Neural cell (in vitro differentiated cells): ENCODE results near the gene ADAP1. TPM values are rescaled to one million over a fixed set of nuclear protein-coding genes. Genes with fewer than 3 reads are reported as not detected.

Experiments
- H2AFZ ChIP-seq: fragments of 200-600, 300-800 bp; sonication (generic), shearing (Covaris generic); 2 replicates; pipeline ENCODE4 v1.6.0; 2014; ENCODE audit warnings: low read depth, mild to moderate bottlenecking, antibody characterized with exemption, low read length, moderate library complexity
- H3F3A ChIP-seq: fragments of 200-600 bp; shearing (Covaris generic); 2 replicates; pipeline ENCODE4 v1.6.1; 2016; ENCODE audit warnings: mild to moderate bottlenecking, moderate library complexity, mixed read lengths, antibody characterized with exemption, low read length; ENCODE audit not compliant: insufficient read depth, poor library complexity, severe bottlenecking
- H3K27ac ChIP-seq: fragments of 200-600, 300-800 bp; sonication (generic), shearing (Covaris generic); 2 replicates; pipeline ENCODE4 v1.5.1; 2014; ENCODE audit warnings: mild to moderate bottlenecking, low read length, moderate library complexity
- H3K27me3 ChIP-seq: fragments of 300-800, 200-600 bp; sonication (generic), shearing (Covaris generic); 2 replicates; pipeline ENCODE4 v1.6.0; 2014; ENCODE audit warnings: mild to moderate bottlenecking, low read depth, low read length, moderate library complexity; ENCODE audit not compliant: insufficient read depth
- H3K36me3 ChIP-seq: fragments of 300-800, 200-600 bp; sonication (generic), shearing (Covaris generic); 2 replicates; pipeline ENCODE4 v1.5.1; 2014; ENCODE audit warnings: mild to moderate bottlenecking, antibody characterized with exemption, low read length, moderate library complexity; ENCODE audit not compliant: insufficient read depth
- H3K4me2 ChIP-seq: fragments of 300-800, 200-600 bp; sonication (generic), shearing (Covaris generic); 2 replicates; pipeline ENCODE4 v1.6.0; 2014; ENCODE audit warnings: mild to moderate bottlenecking, low read length
- H3K4me3 ChIP-seq: fragments of 300-800, 200-600 bp; sonication (generic), shearing (Covaris generic); 2 replicates; pipeline ENCODE4 v1.5.1; 2014; ENCODE audit warnings: mild to moderate bottlenecking, low read length, moderate library complexity
- H3K79me2 ChIP-seq: fragments of 200-600 bp; shearing (Covaris generic); replicated peaks from 2 replicates; pipeline ENCODE4 v1.6.0; 2014; ENCODE audit warnings: mild to moderate bottlenecking, low read length, moderate library complexity; ENCODE audit not compliant: insufficient read depth
- H3K9ac ChIP-seq: fragments of 300-800, 200-600 bp; sonication (generic), shearing (Covaris generic); 2 replicates; pipeline ENCODE4 v1.6.1; 2016; ENCODE audit warnings: mild to moderate bottlenecking, low read length, mixed read lengths
- H3K9me2 ChIP-seq: fragments of 200-600 bp; shearing (Covaris generic); 2 replicates; pipeline ENCODE4 v1.6.1; 2016; ENCODE audit warnings: mild to moderate bottlenecking, low read length, mixed read lengths; ENCODE audit not compliant: insufficient read depth
- H3K9me3 ChIP-seq: fragments of 200-600, 300-800 bp; sonication (generic), shearing (Covaris generic); 2 replicates; pipeline ENCODE4 v1.6.1; 2016; ENCODE audit warnings: mild to moderate bottlenecking, mixed run types, low read length, moderate library complexity, mixed read lengths
- H4K20me1 ChIP-seq: fragments of 200-600 bp; shearing (Covaris generic); 2 replicates; pipeline ENCODE4 v1.6.1; 2016; ENCODE audit warnings: mild to moderate bottlenecking, mixed run types; ENCODE audit not compliant: insufficient read depth
- EP300 ChIP-seq: fragments of 450-650 bp; conservative IDR thresholded peaks from 2 replicates; pipeline ENCODE4 v1.6.1; 2014; ENCODE audit warnings: antibody characterized with exemption, mild to moderate bottlenecking, moderate library complexity; ENCODE audit not compliant: poor library complexity, severe bottlenecking
- MXI1 ChIP-seq: fragments of 450-650 bp; conservative IDR thresholded peaks from 2 replicates; pipeline ENCODE4 v1.6.1; 2014; ENCODE audit warnings: antibody characterized with exemption, mild to moderate bottlenecking; ENCODE audit not compliant: poor library complexity, severe bottlenecking
- POLR2AphosphoS5 ChIP-seq: IDR thresholded peaks from 2 replicates; pipeline ENCODE4 v1.6.1; 2012
- RAD21 ChIP-seq: fragments of 450-650 bp; conservative IDR thresholded peaks from 2 replicates; pipeline ENCODE4 v1.6.1; 2014; ENCODE audit warnings: antibody characterized with exemption, mild to moderate bottlenecking, moderate library complexity
- SMC3 ChIP-seq: fragments of 450-650 bp; conservative IDR thresholded peaks from 2 replicates; pipeline ENCODE4 v1.6.1; 2014; ENCODE audit warnings: antibody characterized with exemption, mild to moderate bottlenecking, moderate library complexity; ENCODE audit not compliant: poor library complexity
- polyA plus RNA-seq: library from polyadenylated mRNA; depleted of rRNA; stranded (reverse); fragments of >200 nt; gene quantifications from 2 replicates; pipeline ENCODE4 v1.2.3, GENCODE V29; 2014
- TF ChIP-seq, protein P1 (sequence below): fragments of 450-650 bp; IDR thresholded peaks from 2 replicates; pipeline ENCODE4 v1.5.1; 2014; ENCODE audit warnings: antibody characterized with exemption, mild to moderate bottlenecking, moderate library complexity; ENCODE audit not compliant: poor library complexity, severe bottlenecking
- TF ChIP-seq, protein P2 (sequence below): IDR thresholded peaks from 2 replicates; pipeline ENCODE4 v1.6.1; 2012; ENCODE audit warnings: borderline replicate concordance

Gene ADAP1
- polyA plus RNA-seq, 1 donor from 2014 or later, result 76.8 TPM

DNA sequence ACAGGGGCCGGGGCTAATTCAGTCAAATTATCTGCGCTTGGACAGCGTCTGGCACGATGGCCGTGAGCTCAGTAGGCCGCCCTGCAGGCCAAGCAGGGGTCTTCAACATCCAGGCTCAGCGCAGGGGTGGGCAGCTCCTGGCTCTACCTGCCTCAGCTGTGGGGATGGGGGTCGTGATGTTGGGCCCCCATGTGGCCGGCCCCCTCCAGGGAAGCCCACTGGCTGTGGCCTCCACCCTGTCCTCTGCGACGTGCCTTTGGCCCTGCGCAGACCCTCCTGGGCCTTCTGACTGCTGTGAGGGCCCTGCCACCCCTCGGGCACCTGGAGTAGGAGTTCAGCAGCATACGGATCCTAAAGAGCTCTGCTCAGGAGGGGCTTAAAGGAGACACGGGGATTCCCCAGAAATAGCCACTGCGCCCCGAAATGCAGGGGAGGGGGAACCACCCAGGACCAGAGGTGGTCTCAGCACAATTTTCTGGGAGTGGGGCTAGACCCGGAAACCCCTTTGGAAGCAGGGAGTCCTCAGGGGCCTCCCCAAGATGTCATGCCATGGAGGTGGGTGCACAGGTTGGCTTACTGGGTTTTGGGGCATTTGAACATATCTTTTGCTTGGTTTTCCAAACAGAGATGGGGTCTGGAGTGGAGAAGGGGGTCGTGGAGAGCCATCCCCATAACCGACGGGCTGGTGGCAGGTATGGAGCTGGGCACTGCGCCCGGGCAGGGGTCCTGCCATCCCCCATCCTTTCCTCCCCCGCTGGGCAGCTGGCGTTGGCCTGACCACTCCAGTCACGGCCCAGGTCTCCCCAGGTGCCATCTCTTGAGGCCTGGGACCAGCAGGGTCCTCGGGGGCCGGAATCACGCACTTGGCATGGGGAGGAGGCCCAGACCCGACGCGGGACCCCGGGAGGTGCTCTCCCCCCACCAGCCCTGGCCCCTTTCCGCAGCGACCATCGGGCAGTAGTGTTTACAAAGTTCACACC, 4.0 kb upstream of the ADAP1 start:
- H3F3A ChIP-seq, result no peaks in the 10 kb centered on the region
- H3K4me2 ChIP-seq, result no peak overlapping the region
- H3K79me2 ChIP-seq, result no peaks in the 10 kb centered on the region
- no peak overlapping the region for H3K9ac ChIP-seq
- no peak overlapping the region for H2AFZ ChIP-seq
- no peaks in the 10 kb centered on the region for H4K20me1 ChIP-seq
- TF ChIP-seq RAD21, result no peak
- TF ChIP-seq, protein P1, sequence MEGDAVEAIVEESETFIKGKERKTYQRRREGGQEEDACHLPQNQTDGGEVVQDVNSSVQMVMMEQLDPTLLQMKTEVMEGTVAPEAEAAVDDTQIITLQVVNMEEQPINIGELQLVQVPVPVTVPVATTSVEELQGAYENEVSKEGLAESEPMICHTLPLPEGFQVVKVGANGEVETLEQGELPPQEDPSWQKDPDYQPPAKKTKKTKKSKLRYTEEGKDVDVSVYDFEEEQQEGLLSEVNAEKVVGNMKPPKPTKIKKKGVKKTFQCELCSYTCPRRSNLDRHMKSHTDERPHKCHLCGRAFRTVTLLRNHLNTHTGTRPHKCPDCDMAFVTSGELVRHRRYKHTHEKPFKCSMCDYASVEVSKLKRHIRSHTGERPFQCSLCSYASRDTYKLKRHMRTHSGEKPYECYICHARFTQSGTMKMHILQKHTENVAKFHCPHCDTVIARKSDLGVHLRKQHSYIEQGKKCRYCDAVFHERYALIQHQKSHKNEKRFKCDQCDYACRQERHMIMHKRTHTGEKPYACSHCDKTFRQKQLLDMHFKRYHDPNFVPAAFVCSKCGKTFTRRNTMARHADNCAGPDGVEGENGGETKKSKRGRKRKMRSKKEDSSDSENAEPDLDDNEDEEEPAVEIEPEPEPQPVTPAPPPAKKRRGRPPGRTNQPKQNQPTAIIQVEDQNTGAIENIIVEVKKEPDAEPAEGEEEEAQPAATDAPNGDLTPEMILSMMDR, result no peak
- TF ChIP-seq SMC3, result no peak
- TF ChIP-seq MXI1, result no peak
- TF ChIP-seq, protein P2, sequence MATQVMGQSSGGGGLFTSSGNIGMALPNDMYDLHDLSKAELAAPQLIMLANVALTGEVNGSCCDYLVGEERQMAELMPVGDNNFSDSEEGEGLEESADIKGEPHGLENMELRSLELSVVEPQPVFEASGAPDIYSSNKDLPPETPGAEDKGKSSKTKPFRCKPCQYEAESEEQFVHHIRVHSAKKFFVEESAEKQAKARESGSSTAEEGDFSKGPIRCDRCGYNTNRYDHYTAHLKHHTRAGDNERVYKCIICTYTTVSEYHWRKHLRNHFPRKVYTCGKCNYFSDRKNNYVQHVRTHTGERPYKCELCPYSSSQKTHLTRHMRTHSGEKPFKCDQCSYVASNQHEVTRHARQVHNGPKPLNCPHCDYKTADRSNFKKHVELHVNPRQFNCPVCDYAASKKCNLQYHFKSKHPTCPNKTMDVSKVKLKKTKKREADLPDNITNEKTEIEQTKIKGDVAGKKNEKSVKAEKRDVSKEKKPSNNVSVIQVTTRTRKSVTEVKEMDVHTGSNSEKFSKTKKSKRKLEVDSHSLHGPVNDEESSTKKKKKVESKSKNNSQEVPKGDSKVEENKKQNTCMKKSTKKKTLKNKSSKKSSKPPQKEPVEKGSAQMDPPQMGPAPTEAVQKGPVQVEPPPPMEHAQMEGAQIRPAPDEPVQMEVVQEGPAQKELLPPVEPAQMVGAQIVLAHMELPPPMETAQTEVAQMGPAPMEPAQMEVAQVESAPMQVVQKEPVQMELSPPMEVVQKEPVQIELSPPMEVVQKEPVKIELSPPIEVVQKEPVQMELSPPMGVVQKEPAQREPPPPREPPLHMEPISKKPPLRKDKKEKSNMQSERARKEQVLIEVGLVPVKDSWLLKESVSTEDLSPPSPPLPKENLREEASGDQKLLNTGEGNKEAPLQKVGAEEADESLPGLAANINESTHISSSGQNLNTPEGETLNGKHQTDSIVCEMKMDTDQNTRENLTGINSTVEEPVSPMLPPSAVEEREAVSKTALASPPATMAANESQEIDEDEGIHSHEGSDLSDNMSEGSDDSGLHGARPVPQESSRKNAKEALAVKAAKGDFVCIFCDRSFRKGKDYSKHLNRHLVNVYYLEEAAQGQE, result no peak
- no peak for TF ChIP-seq POLR2AphosphoS5
- no peak for TF ChIP-seq EP300
- no peaks in the 10 kb centered on the region for H3K36me3 ChIP-seq
- peak overlapping the region; percentile 3 for H3K27ac ChIP-seq
- H3K9me3 ChIP-seq, result no peaks in the 10 kb centered on the region
- no peaks in the 10 kb centered on the region for H3K9me2 ChIP-seq
- no peaks in the 10 kb centered on the region for H3K27me3 ChIP-seq
- peak overlapping the region; percentile 39 for H3K4me3 ChIP-seq

DNA sequence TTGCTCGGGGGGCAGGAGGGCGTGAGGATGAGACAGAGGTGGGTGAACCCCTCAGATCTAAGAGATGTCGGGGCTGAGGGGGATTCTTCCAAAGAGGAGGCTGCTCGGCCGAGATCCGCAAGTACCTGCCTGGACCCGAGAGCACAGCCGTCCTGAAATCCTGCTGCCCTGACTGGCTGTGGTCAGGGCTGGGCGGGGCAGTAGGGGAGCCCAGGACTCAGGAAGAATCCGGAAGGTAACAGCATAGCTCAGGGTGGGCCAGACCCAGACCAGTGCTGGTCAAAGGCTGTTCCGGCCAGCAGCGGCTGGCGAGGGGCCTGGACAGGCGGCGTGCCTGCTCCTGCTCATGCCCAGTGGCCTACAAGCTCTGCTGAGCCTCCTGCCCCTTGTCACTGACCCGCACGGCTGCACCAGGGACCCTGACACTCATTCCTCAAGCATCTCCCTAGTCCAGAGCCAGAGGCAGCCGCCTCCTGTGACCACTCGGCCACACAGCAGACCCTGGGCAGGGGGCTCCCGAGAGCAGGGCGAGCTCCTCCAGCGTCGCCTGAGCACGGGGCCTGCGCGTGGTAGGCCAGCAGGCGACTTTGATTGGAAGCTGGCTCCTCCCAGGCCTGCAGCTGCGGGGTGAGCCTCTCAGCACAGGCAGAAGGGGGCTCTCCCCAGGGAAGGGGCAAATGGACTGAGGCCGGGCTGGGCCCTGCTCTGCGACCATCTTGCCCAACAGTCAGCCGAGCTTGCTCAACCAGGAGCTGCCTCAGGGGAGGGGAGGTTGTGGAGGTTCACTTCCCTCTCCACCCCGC, 3.1 kb upstream of the ADAP1 start:
- Histone ChIP-seq H3K27ac (no peak overlapping the region), H3K79me2 (no peaks in the 10 kb centered on the region), H3K36me3 (no peaks in the 10 kb centered on the region), H3K9ac (no peak overlapping the region), H3K9me2 (no peaks in the 10 kb centered on the region), H2AFZ (no peak overlapping the region), H3K4me3 (no peak overlapping the region), H3K4me2 (no peak overlapping the region), H3K27me3 (no peaks in the 10 kb centered on the region), H3F3A (no peaks in the 10 kb centered on the region), H4K20me1 (no peaks in the 10 kb centered on the region), H3K9me3 (no peaks in the 10 kb centered on the region)
- no peak for TF ChIP-seq POLR2AphosphoS5
- TF ChIP-seq RAD21, result no peak
- no peak for TF ChIP-seq EP300
